GM23338 (cell line): ENCODE data around the gene ATOH8.

ENCODE experiments used
- EZH2 ChIP-seq: fragments of 200-600 bp; sonication (generic); IDR thresholded peaks from one replicate; pipeline ENCODE4 v1.8.0; 2017; ENCODE audit warnings: antibody characterized with exemption, mild to moderate bottlenecking, low read depth; ENCODE audit not compliant: unreplicated experiment
- EZH2phosphoT487 ChIP-seq: fragments of 200-600 bp; sonication (generic); IDR thresholded peaks from one replicate; pipeline ENCODE4 v1.8.1; 2018; ENCODE audit warnings: antibody characterized with exemption; ENCODE audit not compliant: unreplicated experiment
- POLR2AphosphoS5 ChIP-seq: IDR thresholded peaks from 2 replicates; pipeline ENCODE4 v1.6.1; 2016; ENCODE audit warnings: antibody characterized with exemption, low read depth
- REST ChIP-seq: IDR thresholded peaks from one replicate; pipeline ENCODE4 v1.6.1; 2018; ENCODE audit warnings: antibody characterized with exemption; ENCODE audit not compliant: unreplicated experiment
- ZNF114 ChIP-seq: fragments of 250-450 bp; sonication (Bioruptor Pico); IDR thresholded peaks from 2 replicates; pipeline ENCODE4 v1.5.0; 2020; ENCODE audit warnings: mild to moderate bottlenecking, moderate library complexity
- ZNF331 ChIP-seq: fragments of 250-450 bp; sonication (Bioruptor Pico); IDR thresholded peaks from 2 replicates; pipeline ENCODE4 v1.5.0; 2020; ENCODE audit warnings: low read depth, mild to moderate bottlenecking, moderate library complexity
- TF ChIP-seq, protein P1 (sequence below), 2 experiments: fragments of 200-600 bp in 1 of 2; sonication (generic) in 1 of 2; conservative IDR thresholded peaks; 2 replicates each; pipeline versions ENCODE4 v1.5.1 to v1.6.1; 2016 to 2017; ENCODE audit warnings: antibody characterized with exemption in 2 of 2, low read depth in 2 of 2, mild to moderate bottlenecking in 2 of 2, moderate library complexity in 1 of 2

GRCh38 chr2:85786444-85786843, 32.7 kb downstream of the ATOH8 start:
- TF ChIP-seq, protein P1, sequence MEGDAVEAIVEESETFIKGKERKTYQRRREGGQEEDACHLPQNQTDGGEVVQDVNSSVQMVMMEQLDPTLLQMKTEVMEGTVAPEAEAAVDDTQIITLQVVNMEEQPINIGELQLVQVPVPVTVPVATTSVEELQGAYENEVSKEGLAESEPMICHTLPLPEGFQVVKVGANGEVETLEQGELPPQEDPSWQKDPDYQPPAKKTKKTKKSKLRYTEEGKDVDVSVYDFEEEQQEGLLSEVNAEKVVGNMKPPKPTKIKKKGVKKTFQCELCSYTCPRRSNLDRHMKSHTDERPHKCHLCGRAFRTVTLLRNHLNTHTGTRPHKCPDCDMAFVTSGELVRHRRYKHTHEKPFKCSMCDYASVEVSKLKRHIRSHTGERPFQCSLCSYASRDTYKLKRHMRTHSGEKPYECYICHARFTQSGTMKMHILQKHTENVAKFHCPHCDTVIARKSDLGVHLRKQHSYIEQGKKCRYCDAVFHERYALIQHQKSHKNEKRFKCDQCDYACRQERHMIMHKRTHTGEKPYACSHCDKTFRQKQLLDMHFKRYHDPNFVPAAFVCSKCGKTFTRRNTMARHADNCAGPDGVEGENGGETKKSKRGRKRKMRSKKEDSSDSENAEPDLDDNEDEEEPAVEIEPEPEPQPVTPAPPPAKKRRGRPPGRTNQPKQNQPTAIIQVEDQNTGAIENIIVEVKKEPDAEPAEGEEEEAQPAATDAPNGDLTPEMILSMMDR (conservative IDR thresholded peaks at IDR 0.05; ENCODE audit: low read depth in 2 of 2): no peak
- TF ChIP-seq EZH2 (no peak), EZH2phosphoT487 (no peak), POLR2AphosphoS5 (no peak), ZNF331 (CRISPR knock-in tag) (no peak), ZNF114 (CRISPR knock-in tag) (no peak), REST (no peak)
